Measurements from ENCODE around the gene PDP2. TPM values are rescaled to one million over a fixed set of nuclear protein-coding genes. Genes with fewer than 3 reads are reported as not detected.
A peak's percentile ranks its signal among the peaks of the same experiment; 100 is the strongest.

The PDP2 gene
- total RNA-seq, 1 donor from 2014 or later = 16.1 TPM

GRCh38 chr16:66845080-66845410 lies 35.3 kb upstream of the PDP2 start:
- Mint-ChIP-seq H3K27me3 (peaks cover 77% of the 10 kb centered on the region), H3K4me1 (ENCODE audit: unreplicated experiment) (peaks cover 7% of the 10 kb centered on the region), H3K27ac (no peak overlapping the region), H3K9me3 (no peaks in the 10 kb centered on the region), H3K4me3 (peak overlapping the region; percentile 45), H3K36me3 (no peaks in the 10 kb centered on the region)
- DNase-seq (ENCODE audit: extremely low spot score, unreplicated experiment) = no peak
- TF ChIP-seq CTCF (conservative IDR thresholded peaks at IDR 0.05) = no peak

- Mint-ChIP-seq H3K27me3 (peaks cover 75% of the 10 kb centered on the region), H3K9me3 (no peaks in the 10 kb centered on the region), H3K36me3 (no peaks in the 10 kb centered on the region), H3K4me1 (ENCODE audit: unreplicated experiment) (peaks cover 7% of the 10 kb centered on the region), H3K27ac (no peak overlapping the region), H3K4me3 (peak overlapping the region; percentile 70)
- no peak for DNase-seq (ENCODE audit: extremely low spot score, unreplicated experiment)
- TF ChIP-seq CTCF (conservative IDR thresholded peaks at IDR 0.05) = no peak
Measured at GRCh38 chr16:66845791-66846221, 34.5 kb upstream of the PDP2 start.

- Mint-ChIP-seq H3K9me3 (no peaks in the 10 kb centered on the region), H3K4me1 (ENCODE audit: unreplicated experiment) (peaks cover 7% of the 10 kb centered on the region), H3K36me3 (no peaks in the 10 kb centered on the region), H3K4me3 (peak overlapping the region; percentile 70), H3K27me3 (peaks cover 72% of the 10 kb centered on the region), H3K27ac (no peak overlapping the region)
- no peak for DNase-seq (ENCODE audit: extremely low spot score, unreplicated experiment)
- TF ChIP-seq CTCF (conservative IDR thresholded peaks at IDR 0.05) = no peak
Measured at GRCh38 chr16:66846266-66846665, 34.0 kb upstream of the PDP2 start.

GRCh38 chr16:66846831-66847230 lies 33.5 kb upstream of the PDP2 start:
- Mint-ChIP-seq H3K27me3 (peaks cover 67% of the 10 kb centered on the region), H3K4me3 (no peak overlapping the region)

GRCh38 chr16:66847533-66848067 lies 32.7 kb upstream of the PDP2 start:
- Mint-ChIP-seq H3K4me1 (ENCODE audit: unreplicated experiment) (peaks cover 4% of the 10 kb centered on the region), H3K27me3 (peaks cover 61% of the 10 kb centered on the region), H3K36me3 (no peaks in the 10 kb centered on the region), H3K27ac (no peak overlapping the region), H3K9me3 (no peaks in the 10 kb centered on the region), H3K4me3 (no peak overlapping the region)
- DNase-seq (ENCODE audit: extremely low spot score, unreplicated experiment) = no peak
- no peak for TF ChIP-seq CTCF (conservative IDR thresholded peaks at IDR 0.05)

More at GRCh38 chr16:66846831-66847230, 33.5 kb upstream of the PDP2 start:
- no peaks in the 10 kb centered on the region for H3K36me3 Mint-ChIP-seq
- no peaks in the 10 kb centered on the region for H3K9me3 Mint-ChIP-seq
- no peak for DNase-seq (ENCODE audit: extremely low spot score, unreplicated experiment)
- TF ChIP-seq CTCF (conservative IDR thresholded peaks at IDR 0.05) = no peak
- no peak overlapping the region for H3K27ac Mint-ChIP-seq
- peaks cover 7% of the 10 kb centered on the region for H3K4me1 Mint-ChIP-seq (ENCODE audit: unreplicated experiment)

GRCh38 chr16:66848172-66848571 lies 32.1 kb upstream of the PDP2 start:
- Mint-ChIP-seq H3K27me3 (peaks cover 55% of the 10 kb centered on the region), H3K36me3 (no peaks in the 10 kb centered on the region), H3K4me1 (ENCODE audit: unreplicated experiment) (no peaks in the 10 kb centered on the region), H3K9me3 (no peaks in the 10 kb centered on the region), H3K27ac (no peak overlapping the region), H3K4me3 (no peak overlapping the region)
- no peak for TF ChIP-seq CTCF (conservative IDR thresholded peaks at IDR 0.05)
- DNase-seq (ENCODE audit: extremely low spot score, unreplicated experiment) = no peak
